Limb (tissue), 2 donors: ENCODE data around the gene UBAC1.

Experiments
- DNase-seq, 2 donors: peaks; one replicate each; pipeline ENCODE4 v3.0.0-alpha.2; 2016; ENCODE audit errors: extremely low spot score in 2 of 2

UBAC1 gene

GRCh38 chr9:135961277-135961715, at the start of gene UBAC1:
Gene UBAC1 (minus strand): TSS chr9:135961373. CDS start chr9:135961162, 211 bp downstream.
- DNase-seq: peak; percentile 93 to 98

- DNase-seq: no peak
Observed at GRCh38 chr9:136010615-136011361, 49.6 kb upstream of the UBAC1 start.

GRCh38 chr9:136010176-136010575, 49.0 kb upstream of the UBAC1 start:
- no peak for DNase-seq

GRCh38 chr9:136009516-136009915, 48.3 kb upstream of the UBAC1 start:
- no peak for DNase-seq

- DNase-seq: no peak
Observed at GRCh38 chr9:136008693-136008997, 47.5 kb upstream of the UBAC1 start.

GRCh38 chr9:136007934-136008692, 46.9 kb upstream of the UBAC1 start:
- no peak for DNase-seq

GRCh38 chr9:136007276-136007933, 46.2 kb upstream of the UBAC1 start:
- DNase-seq: peak in 1 of 2 donors; percentile 16

- no peak for DNase-seq
Observed at GRCh38 chr9:136006169-136006568, 45.0 kb upstream of the UBAC1 start.

- no peak for DNase-seq
Observed at GRCh38 chr9:136004712-136005111, 43.5 kb upstream of the UBAC1 start.

- DNase-seq: no peak
Observed at GRCh38 chr9:136004219-136004618, 43.0 kb upstream of the UBAC1 start.

GRCh38 chr9:136003411-136004218, 42.4 kb upstream of the UBAC1 start:
- no peak for DNase-seq

GRCh38 chr9:136002881-136003280, 41.7 kb upstream of the UBAC1 start:
- no peak for DNase-seq

- DNase-seq: no peak
Observed at GRCh38 chr9:136002215-136002614, 41.0 kb upstream of the UBAC1 start.

- DNase-seq: no peak
Observed at GRCh38 chr9:136001231-136001630, 40.1 kb upstream of the UBAC1 start.

- DNase-seq: no peak
Observed at GRCh38 chr9:135998410-135999071, 37.4 kb upstream of the UBAC1 start.

- DNase-seq: no peak
Observed at GRCh38 chr9:135998016-135998380, 36.8 kb upstream of the UBAC1 start.

- DNase-seq: no peak
Observed at GRCh38 chr9:135997090-135998015, 36.2 kb upstream of the UBAC1 start.

- DNase-seq: no peak
Observed at GRCh38 chr9:135995816-135996215, 34.6 kb upstream of the UBAC1 start.

GRCh38 chr9:135994501-135995192, 33.5 kb upstream of the UBAC1 start:
- DNase-seq: no peak
